Measurements from ENCODE around the gene AATF. TPM values are rescaled to one million over a fixed set of nuclear protein-coding genes. Genes with fewer than 3 reads are reported as not detected.
A peak's percentile ranks its signal among the peaks of the same experiment; 100 is the strongest.

Gene AATF
- total RNA-seq, 4 donors from 2014 or later: 22.4 to 36.4 (median 32.4) TPM

DNA sequence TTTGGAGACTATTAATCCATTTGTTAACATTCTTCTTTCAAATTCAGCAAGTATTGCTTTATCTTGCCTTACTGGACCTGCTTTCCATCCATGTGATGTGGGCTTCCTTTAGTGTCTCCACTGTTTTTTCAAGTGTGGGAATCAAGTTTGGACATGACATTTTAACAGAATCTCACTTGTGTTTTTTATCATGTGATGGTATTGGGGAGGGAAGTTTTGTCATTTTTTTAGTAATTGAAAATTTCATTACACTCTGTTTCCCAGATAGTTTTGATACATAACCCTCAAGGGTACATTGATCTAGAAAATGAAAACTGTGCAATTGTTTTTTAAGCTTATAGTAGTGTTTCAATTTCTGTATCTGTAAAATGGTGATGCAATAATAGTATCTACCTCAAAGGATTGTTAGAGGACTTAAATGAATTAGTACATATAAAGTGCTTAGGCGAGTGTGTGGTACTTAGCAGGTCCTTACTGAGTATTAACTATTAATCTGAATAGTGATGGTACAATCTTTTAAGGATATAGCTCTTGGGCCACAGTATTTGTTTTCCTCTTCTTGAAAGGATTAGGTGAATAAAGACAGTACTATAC, 27.3 kb downstream of the AATF start:
- intact Hi-C loops (cut with DNase I): no loop called here
- TF ChIP-seq POLR2A (IDR thresholded peaks at IDR 0.05): no peak
- TF ChIP-seq, protein P1, sequence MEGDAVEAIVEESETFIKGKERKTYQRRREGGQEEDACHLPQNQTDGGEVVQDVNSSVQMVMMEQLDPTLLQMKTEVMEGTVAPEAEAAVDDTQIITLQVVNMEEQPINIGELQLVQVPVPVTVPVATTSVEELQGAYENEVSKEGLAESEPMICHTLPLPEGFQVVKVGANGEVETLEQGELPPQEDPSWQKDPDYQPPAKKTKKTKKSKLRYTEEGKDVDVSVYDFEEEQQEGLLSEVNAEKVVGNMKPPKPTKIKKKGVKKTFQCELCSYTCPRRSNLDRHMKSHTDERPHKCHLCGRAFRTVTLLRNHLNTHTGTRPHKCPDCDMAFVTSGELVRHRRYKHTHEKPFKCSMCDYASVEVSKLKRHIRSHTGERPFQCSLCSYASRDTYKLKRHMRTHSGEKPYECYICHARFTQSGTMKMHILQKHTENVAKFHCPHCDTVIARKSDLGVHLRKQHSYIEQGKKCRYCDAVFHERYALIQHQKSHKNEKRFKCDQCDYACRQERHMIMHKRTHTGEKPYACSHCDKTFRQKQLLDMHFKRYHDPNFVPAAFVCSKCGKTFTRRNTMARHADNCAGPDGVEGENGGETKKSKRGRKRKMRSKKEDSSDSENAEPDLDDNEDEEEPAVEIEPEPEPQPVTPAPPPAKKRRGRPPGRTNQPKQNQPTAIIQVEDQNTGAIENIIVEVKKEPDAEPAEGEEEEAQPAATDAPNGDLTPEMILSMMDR (IDR thresholded peaks at IDR 0.05): no peak
- H3K27me3 ChIP-seq: no peaks in the 10 kb centered on the region
- H3K9me3 ChIP-seq: no peaks in the 10 kb centered on the region
- no peak for DNase-seq
- H3K36me3 ChIP-seq: no peaks in the 10 kb centered on the region
- H3K4me3 ChIP-seq: no peak overlapping the region
- no peak overlapping the region for H3K27ac ChIP-seq
- 78 to 92% methylated on average over 1 of the region's 1 CpG for WGBS, 2 donors
- peaks cover 0 to 50% (median 12%) of the 10 kb centered on the region in 3 donors for H3K4me1 ChIP-seq

DNA sequence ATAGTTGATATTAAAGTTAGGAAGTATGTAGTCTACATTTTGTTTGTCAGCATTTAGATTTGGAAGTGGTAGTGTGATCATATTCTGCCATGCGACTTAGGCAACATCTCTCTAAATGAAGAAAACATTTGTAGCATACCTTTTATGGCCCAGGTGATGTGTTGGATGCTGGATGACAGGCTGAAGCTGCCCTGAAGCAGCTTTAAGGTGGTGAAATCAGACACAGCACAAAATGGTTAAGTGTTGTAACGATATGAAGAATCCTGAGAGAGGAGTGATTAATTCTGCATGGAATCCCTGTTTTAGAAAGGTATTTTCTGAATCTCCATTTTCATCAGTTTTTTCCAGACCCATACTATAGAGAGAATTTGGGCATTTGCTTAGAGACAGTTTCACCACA, 28.3 kb downstream of the AATF start:
- no peaks in the 10 kb centered on the region for H3K36me3 ChIP-seq
- peaks cover 0 to 41% (median 12%) of the 10 kb centered on the region in 3 donors for H3K4me1 ChIP-seq
- H3K4me3 ChIP-seq: no peak overlapping the region
- intact Hi-C loops (cut with DNase I): no loop called here
- no peak overlapping the region for H3K27ac ChIP-seq
- DNase-seq: no peak
- no peaks in the 10 kb centered on the region for H3K9me3 ChIP-seq
- no peak for TF ChIP-seq POLR2A (IDR thresholded peaks at IDR 0.05)
- TF ChIP-seq, protein P1 (IDR thresholded peaks at IDR 0.05): no peak
- no peaks in the 10 kb centered on the region for H3K27me3 ChIP-seq
- WGBS, 2 donors: 90 to 93% methylated on average over 2 of the region's 2 CpGs

DNA sequence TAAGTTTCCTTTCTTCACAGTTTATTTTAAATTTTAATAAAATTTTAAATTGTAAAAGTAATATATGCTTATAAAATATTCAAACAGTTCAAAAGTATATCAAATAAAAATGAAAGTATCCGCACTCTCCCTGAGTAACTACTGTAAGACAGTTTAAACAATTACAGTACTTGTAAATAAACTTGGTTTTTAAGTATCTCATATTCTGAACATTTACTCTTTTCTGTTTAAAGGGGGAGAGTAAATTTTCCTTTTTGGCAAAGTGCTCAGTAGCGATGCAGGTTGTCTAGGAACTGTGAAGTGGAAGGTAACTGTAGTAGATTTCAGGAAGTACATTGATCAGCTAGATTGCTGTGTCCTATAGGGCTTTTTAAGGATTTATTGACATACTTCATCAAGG, 28.8 kb downstream of the AATF start:
- TF ChIP-seq POLR2A (IDR thresholded peaks at IDR 0.05): no peak
- TF ChIP-seq, protein P1 (IDR thresholded peaks at IDR 0.05): no peak
- Histone ChIP-seq H3K4me1 (peaks cover 0 to 36% (median 12%) of the 10 kb centered on the region in 3 donors), H3K9me3 (no peaks in the 10 kb centered on the region), H3K27ac (no peak overlapping the region), H3K27me3 (no peaks in the 10 kb centered on the region), H3K36me3 (no peaks in the 10 kb centered on the region), H3K4me3 (no peak overlapping the region)
- 97 to 99% methylated on average over 2 of the region's 2 CpGs for WGBS, 2 donors
- no peak for DNase-seq
- intact Hi-C loops (cut with DNase I): no loop called here

DNA sequence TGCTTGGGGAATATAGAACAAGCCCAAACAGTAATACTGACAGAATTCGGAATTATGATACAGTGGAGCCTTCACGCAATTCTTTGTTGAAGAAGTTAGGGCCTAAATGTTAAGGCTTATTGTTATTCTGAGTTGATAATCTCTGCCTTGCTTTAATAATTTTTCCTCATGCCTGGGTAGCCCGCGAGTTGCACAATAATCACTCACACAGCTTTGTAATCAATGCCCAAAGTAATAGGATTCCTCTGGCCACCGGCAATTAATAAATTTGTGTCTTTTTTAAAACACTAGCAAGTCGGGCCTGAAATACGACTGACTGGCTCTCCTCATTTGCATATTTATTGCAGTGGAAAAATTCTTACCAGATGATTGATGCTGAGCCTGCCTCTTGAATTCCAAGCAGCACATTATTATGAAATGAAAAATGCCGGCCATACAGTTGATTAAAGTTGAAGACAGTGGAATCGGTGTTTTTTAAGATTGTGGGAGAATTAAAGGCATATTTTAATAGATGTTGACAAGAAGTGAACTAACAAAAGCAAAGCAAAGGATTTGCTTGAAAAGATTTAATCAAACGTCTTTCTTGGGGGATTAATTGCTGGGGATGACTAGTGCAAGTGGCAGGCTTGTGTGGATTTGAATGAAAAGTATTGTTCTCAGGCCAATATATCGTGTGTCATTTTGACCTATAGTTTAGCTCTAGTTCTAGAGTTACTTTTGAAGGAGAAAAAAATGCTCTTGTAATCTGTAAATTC, 30.2 kb downstream of the AATF start:
- intact Hi-C loops (cut with DNase I): no loop called here
- no peak for DNase-seq
- H3K27ac ChIP-seq: peak overlapping the region in 1 of 4 donors; percentile 36
- TF ChIP-seq POLR2A (IDR thresholded peaks at IDR 0.05): no peak
- TF ChIP-seq, protein P1 (IDR thresholded peaks at IDR 0.05): no peak
- H3K4me1 ChIP-seq: peaks cover 0 to 24% (median 6%) of the 10 kb centered on the region in 3 donors
- WGBS, 2 donors: 48 to 54% methylated on average over 11 of the region's 11 CpGs
- no peaks in the 10 kb centered on the region for H3K27me3 ChIP-seq
- H3K4me3 ChIP-seq: no peak overlapping the region
- H3K9me3 ChIP-seq: no peaks in the 10 kb centered on the region
- H3K36me3 ChIP-seq: peaks cover 0 to 5% (median 0%) of the 10 kb centered on the region in 3 donors

DNA sequence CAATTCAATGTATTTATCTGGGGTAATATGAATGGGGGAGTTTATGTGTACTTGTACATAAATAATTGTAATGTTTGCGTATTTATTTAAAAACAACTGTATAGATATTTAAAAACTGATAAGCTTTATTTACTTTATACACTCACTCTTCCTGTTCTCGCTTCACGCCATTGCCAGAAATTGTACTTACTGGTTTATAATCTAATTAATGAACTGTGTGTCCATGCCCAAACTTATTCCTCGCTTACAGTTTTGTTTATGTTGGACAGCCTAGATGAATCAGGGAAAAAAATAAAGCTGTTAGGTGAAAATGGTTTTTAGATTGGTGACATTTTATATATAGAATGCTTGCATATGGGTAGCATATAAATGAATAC, 30.8 kb downstream of the AATF start:
- Histone ChIP-seq H3K4me1 (peaks cover 0 to 24% (median 6%) of the 10 kb centered on the region in 3 donors), H3K27ac (peak overlapping the region in 1 of 4 donors; percentile 36), H3K27me3 (no peaks in the 10 kb centered on the region), H3K36me3 (peaks cover 0 to 5% (median 0%) of the 10 kb centered on the region in 3 donors), H3K9me3 (no peaks in the 10 kb centered on the region), H3K4me3 (no peak overlapping the region)
- 66 to 68% methylated on average over 4 of the region's 4 CpGs for WGBS, 2 donors
- intact Hi-C loops (cut with DNase I): no loop called here
- TF ChIP-seq, protein P1 (IDR thresholded peaks at IDR 0.05): no peak
- TF ChIP-seq POLR2A (IDR thresholded peaks at IDR 0.05): no peak
- DNase-seq: no peak
